Inferior parietal cortex (tissue), 1 donor: ENCODE measurements around the gene PLEKHD1.
"Not testable (repeated sequence)": the region's sequence is repeated elsewhere in the genome, so short reads cannot be mapped to it uniquely, and the experiment has no call there.

Source experiments
- DNase-seq: peaks from one replicate; pipeline ENCODE4 v3.0.0-alpha.2; 2016; ENCODE audit errors: extremely low spot score

PLEKHD1 gene

GRCh38 chr14:69484444-69485314 lies at the start of gene PLEKHD1:
PLEKHD1 (plus strand) TSS chr14:69484728; CDS start chr14:69484966, 238 bp downstream.
- DNase-seq, result no peak

- DNase-seq, result no peak
Measured at GRCh38 chr14:69439521-69440270, 44.8 kb upstream of the PLEKHD1 start.

- no peak for DNase-seq
Measured at GRCh38 chr14:69441948-69442347, 42.6 kb upstream of the PLEKHD1 start.

- no peak for DNase-seq
Measured at GRCh38 chr14:69443296-69443805, 41.2 kb upstream of the PLEKHD1 start.

GRCh38 chr14:69449216-69449615 lies 35.3 kb upstream of the PLEKHD1 start:
- DNase-seq, result no peak

- DNase-seq, result no peak
Measured at GRCh38 chr14:69451941-69452340, 32.6 kb upstream of the PLEKHD1 start.

- no peak for DNase-seq
Measured at GRCh38 chr14:69458350-69458749, 26.2 kb upstream of the PLEKHD1 start.

GRCh38 chr14:69459122-69459521 lies 25.4 kb upstream of the PLEKHD1 start:
- no peak for DNase-seq

GRCh38 chr14:69460093-69460701 lies 24.3 kb upstream of the PLEKHD1 start:
- peak; percentile 80 for DNase-seq

GRCh38 chr14:69464379-69464778 lies 20.1 kb upstream of the PLEKHD1 start:
- no peak for DNase-seq

- DNase-seq, result no peak
Measured at GRCh38 chr14:69464829-69465228, 19.7 kb upstream of the PLEKHD1 start.

- no peak for DNase-seq
Measured at GRCh38 chr14:69468949-69469348, 15.6 kb upstream of the PLEKHD1 start.

GRCh38 chr14:69471436-69471835 lies 13.1 kb upstream of the PLEKHD1 start:
- no peak for DNase-seq

GRCh38 chr14:69471916-69472315 lies 12.6 kb upstream of the PLEKHD1 start:
- DNase-seq, result no peak

- no peak for DNase-seq
Measured at GRCh38 chr14:69473260-69473659, 11.3 kb upstream of the PLEKHD1 start.

GRCh38 chr14:69473946-69474345 lies 10.6 kb upstream of the PLEKHD1 start:
- no peak for DNase-seq

- DNase-seq, result no peak
Measured at GRCh38 chr14:69475194-69475818, 9.2 kb upstream of the PLEKHD1 start.

- not testable (repeated sequence) for DNase-seq
Measured at GRCh38 chr14:69476824-69477450, 7.6 kb upstream of the PLEKHD1 start.

- not testable (repeated sequence) for DNase-seq
Measured at GRCh38 chr14:69478055-69478454, 6.5 kb upstream of the PLEKHD1 start.

GRCh38 chr14:69479696-69480095 lies 4.8 kb upstream of the PLEKHD1 start:
- DNase-seq, result no peak

- no peak for DNase-seq
Measured at GRCh38 chr14:69480136-69480535, 4.4 kb upstream of the PLEKHD1 start.
